H1 (cell line): ENCODE data around the gene INPPL1. TPM values are rescaled to one million over a fixed set of nuclear protein-coding genes. Genes with fewer than 3 reads are reported as not detected.

Experiments
- CTCF ChIA-PET: fragments of 300-600 bp; sonication (Branson Sonifier 250); formaldehyde crosslinking; loops from one replicate; lab custom pipeline; 2021; ENCODE audit not compliant: partially characterized antibody; lab: Charles Lee
- POLR2A ChIA-PET: fragments of 300-600 bp; sonication (Branson Sonifier 250); formaldehyde crosslinking; loops from one replicate; lab custom pipeline; 2021; ENCODE audit warnings: inconsistent platforms; ENCODE audit not compliant: partially characterized antibody; lab: Charles Lee
- DNase-seq, 2 experiments: peaks; one replicate each; pipeline versions ENCODE4 v3.0.0 to v3.0.0-alpha.2; 2010 to 2022; ENCODE audit warnings: low spot score in 2 of 2, low read depth in 1 of 2, mixed read lengths in 1 of 2
- FAIRE-seq: peaks from 2 replicates; lab custom pipeline; 2011; peaks lifted over from hg19 to GRCh38; lab: Jason Lieb, UNC
- H2AFZ ChIP-seq: 2 replicates; pipeline ENCODE4 v1.8.1; 2012; ENCODE audit warnings: low read length, inconsistent platforms
- H2AK5ac ChIP-seq: 2 replicates; pipeline ENCODE4 v1.6.1; 2013; ENCODE audit warnings: low read depth, low read length
- H2BK120ac ChIP-seq: replicated peaks from 2 replicates; pipeline ENCODE3; 2013; ENCODE audit warnings: low read depth, low read length, inconsistent platforms
- H2BK12ac ChIP-seq: 2 replicates; pipeline ENCODE4 v1.6.1; 2013; ENCODE audit warnings: low read depth, low read length
- H2BK15ac ChIP-seq: 2 replicates; pipeline ENCODE4 v1.6.1; 2013; ENCODE audit warnings: low read length
- H2BK20ac ChIP-seq: 2 replicates; pipeline ENCODE4 v1.6.1; 2013; ENCODE audit warnings: low read length
- H2BK5ac ChIP-seq: 2 replicates; pipeline ENCODE4 v1.6.1; 2013; ENCODE audit warnings: low read depth, low read length
- H3K14ac ChIP-seq: 2 replicates; pipeline ENCODE4 v1.6.1; 2013; ENCODE audit warnings: inconsistent platforms; ENCODE audit not compliant: insufficient read length
- H3K18ac ChIP-seq: 2 replicates; pipeline ENCODE4 v1.6.1; 2013; ENCODE audit warnings: low read length; ENCODE audit errors: extremely low read depth
- H3K23ac ChIP-seq: 2 replicates; pipeline ENCODE4 v1.6.1; 2013; ENCODE audit warnings: inconsistent platforms; ENCODE audit not compliant: insufficient read length
- H3K23me2 ChIP-seq: 2 replicates; pipeline ENCODE4 v1.6.1; 2013; ENCODE audit warnings: low read depth, low read length
- H3K27ac ChIP-seq: 2 replicates; pipeline ENCODE4 v1.6.1; 2011; ENCODE audit warnings: low read depth, low read length, inconsistent platforms
- H3K27me3 ChIP-seq, 4 experiments: replicated peaks in 1 of 4; 1 replicate in 1 of 4; 2 replicates in 3 of 4; pipeline versions ENCODE4 v1.6.1 to v1.8.1; 2011 to 2013; ENCODE audit warnings: low read length in 3 of 4, mild to moderate bottlenecking in 3 of 4, inconsistent platforms in 2 of 4, mixed read lengths in 2 of 4, moderate library complexity in 1 of 4; ENCODE audit not compliant: control insufficient read depth in 3 of 4, insufficient read depth in 3 of 4; ENCODE audit errors: extremely low read depth in 1 of 4
- H3K36me3 ChIP-seq, 4 experiments: 2 replicates each; pipeline versions ENCODE4 v1.6.1 to v1.8.1; 2011 to 2013; ENCODE audit warnings: mild to moderate bottlenecking in 4 of 4, low read length in 3 of 4, moderate library complexity in 2 of 4, control low read depth in 1 of 4, inconsistent platforms in 1 of 4; ENCODE audit not compliant: insufficient read depth in 4 of 4, control insufficient read depth in 2 of 4
- H3K4ac ChIP-seq: replicated peaks from 2 replicates; pipeline ENCODE3; 2013; ENCODE audit warnings: low read length, low read depth, mixed read lengths, inconsistent platforms; ENCODE audit not compliant: insufficient read length
- H3K4me1 ChIP-seq, 4 experiments: replicated peaks in 1 of 4; 1 replicate in 1 of 4; 2 replicates in 3 of 4; pipeline versions ENCODE4 v1.6.1 to v1.8.1; 2011 to 2013; ENCODE audit warnings: low read length in 3 of 4, inconsistent platforms in 2 of 4, mixed read lengths in 1 of 4; ENCODE audit not compliant: insufficient read depth in 4 of 4, control insufficient read depth in 3 of 4
- H3K4me2 ChIP-seq, 2 experiments: 2 replicates each; pipeline versions ENCODE4 v1.6.1 to v1.8.1; 2011 to 2013; ENCODE audit warnings: low read depth in 2 of 2, low read length in 2 of 2, control low read depth in 1 of 2, inconsistent platforms in 1 of 2, mild to moderate bottlenecking in 1 of 2; ENCODE audit not compliant: insufficient read depth in 1 of 2
- H3K4me3 ChIP-seq, 4 experiments: fragments of 200-600, 300-600 bp in 1 of 4; sonication (generic), shearing (Covaris generic), sonication (Bioruptor Twin) in 1 of 4; 2 replicates each; pipeline versions ENCODE4 v1.5.1 to v1.8.1; 2011 to 2016; ENCODE audit warnings: low read length in 4 of 4, low read depth in 3 of 4, control low read depth in 2 of 4, inconsistent platforms in 2 of 4, mild to moderate bottlenecking in 2 of 4, mixed read lengths in 1 of 4, moderate library complexity in 1 of 4; ENCODE audit not compliant: insufficient read depth in 2 of 4; ENCODE audit errors: extremely low read depth in 1 of 4
- H3K56ac ChIP-seq: replicated peaks from 2 replicates; pipeline ENCODE3; 2013; ENCODE audit warnings: low read depth, mild to moderate bottlenecking, mixed read lengths, low read length, inconsistent platforms; ENCODE audit not compliant: insufficient read length
- H3K79me1 ChIP-seq: 2 replicates; pipeline ENCODE4 v1.6.1; 2013; ENCODE audit warnings: low read depth, low read length, control low read depth
- H3K79me2 ChIP-seq, 2 experiments: 2 replicates each; pipeline versions ENCODE4 v1.6.1 to v1.8.1; 2012 to 2013; ENCODE audit warnings: low read length in 2 of 2, mild to moderate bottlenecking in 2 of 2, inconsistent platforms in 1 of 2; ENCODE audit not compliant: insufficient read depth in 2 of 2, control insufficient read depth in 1 of 2
- H3K9ac ChIP-seq, 4 experiments: replicated peaks in 1 of 4; 1 replicate in 1 of 4; 2 replicates in 3 of 4; pipeline versions ENCODE4 v1.6.1 to v1.8.1; 2011 to 2013; ENCODE audit warnings: low read depth in 3 of 4, low read length in 3 of 4, control low read depth in 2 of 4, mild to moderate bottlenecking in 2 of 4, moderate library complexity in 2 of 4, inconsistent platforms in 1 of 4; ENCODE audit errors: extremely low read depth in 1 of 4
- H3K9me3 ChIP-seq, 2 experiments: 2 replicates each; pipeline versions ENCODE4 v1.6.1 to v1.8.1; 2012 to 2013; ENCODE audit warnings: mild to moderate bottlenecking in 2 of 2, moderate library complexity in 2 of 2, control low read depth in 1 of 2, inconsistent platforms in 1 of 2, low read depth in 1 of 2, low read length in 1 of 2, mixed read lengths in 1 of 2; ENCODE audit not compliant: insufficient read depth in 2 of 2
- H4K20me1 ChIP-seq, 2 experiments: replicated peaks in 1 of 2; 2 replicates each; pipeline versions ENCODE3 to v1.8.1; 2011 to 2013; ENCODE audit warnings: inconsistent platforms in 2 of 2, low read length in 2 of 2, mild to moderate bottlenecking in 1 of 2; ENCODE audit not compliant: insufficient read depth in 2 of 2, control insufficient read depth in 1 of 2
- H4K5ac ChIP-seq: 2 replicates; pipeline ENCODE4 v1.6.1; 2013; ENCODE audit warnings: low read length, low read depth, mixed read lengths, inconsistent platforms; ENCODE audit not compliant: insufficient read length
- H4K8ac ChIP-seq: 2 replicates; pipeline ENCODE4 v1.8.0; 2013; ENCODE audit warnings: mild to moderate bottlenecking, moderate library complexity, low read length, inconsistent platforms; ENCODE audit not compliant: insufficient read depth; ENCODE audit errors: extremely low read depth
- H4K91ac ChIP-seq: replicated peaks from 2 replicates; pipeline ENCODE3; 2013; ENCODE audit warnings: low read length, mixed read lengths, inconsistent platforms; ENCODE audit not compliant: insufficient read length
- EP300 ChIP-seq, 2 experiments: IDR thresholded peaks; 1 replicate in 1 of 2; 2 replicates in 1 of 2; pipeline ENCODE4 v1.6.1; 2011 to 2012; ENCODE audit warnings: low read depth in 2 of 2, low read length in 2 of 2, mild to moderate bottlenecking in 2 of 2, borderline replicate concordance in 1 of 2, inconsistent platforms in 1 of 2, moderate library complexity in 1 of 2
- RNF2 ChIP-seq: fragments of 200-900, 300-1000 bp; sonication (generic); IDR thresholded peaks from 2 replicates; pipeline ENCODE4 v1.7.1; 2016; ENCODE audit warnings: borderline replicate concordance, low read depth, mild to moderate bottlenecking, antibody characterized with exemption, low read length; ENCODE audit not compliant: poor library complexity, severe bottlenecking; ENCODE audit errors: missing control alignments
- WGBS, 2 experiments: shearing (Covaris generic) in 1 of 2; methylation state at CpG; one replicate each; pipeline versions ENCODE4 v1.1.6 to v1.1.7; 2013 to 2015; ENCODE audit warnings: low lambda C conversion rate in 2 of 2, mixed read lengths in 2 of 2, inconsistent platforms in 1 of 2, low coverage in 1 of 2, missing lambda C conversion rate in 1 of 2; ENCODE audit not compliant: insufficient replicate concordance in 2 of 2, insufficient coverage in 1 of 2, insufficient read length in 1 of 2; ENCODE audit errors: extremely low coverage in 1 of 2, missing lambda C conversion rate in 1 of 2; 5-methylcytosine and 5-hydroxymethylcytosine counted together
- polyA plus RNA-seq, 7 experiments: library from polyadenylated mRNA; depleted of rRNA in 3 of 7; stranded (reverse) in 5 of 7; unstranded in 2 of 7; fragments of >200 nt in 5 of 7; fragments of 200-250 nt in 2 of 7; gene quantifications; 1 replicate in 5 of 7; 2 replicates in 1 of 7; 4 replicates in 1 of 7; pipeline versions ENCODE4 v1.2.1 to v1.2.3, GENCODE V29; 2011 to 2013; ENCODE audit warnings: missing spikeins in 2 of 7, mixed read lengths in 2 of 7
- total RNA-seq: library from RNA; stranded (reverse); fragmentation: NEBNext Ultra II Directional; extraction: Animal tissue kit (Norgen Biotek cat#: 25700); gene quantifications from 2 replicates; pipeline ENCODE4 v1.2.1, GENCODE V29; 2021

INPPL1 gene
- total and polyA plus RNA-seq, 2 of the 8 experiments (the other 6 are each of a cell fraction or from before 2014, with no cell fraction given) = 54.5 to 79.5 TPM

DNA sequence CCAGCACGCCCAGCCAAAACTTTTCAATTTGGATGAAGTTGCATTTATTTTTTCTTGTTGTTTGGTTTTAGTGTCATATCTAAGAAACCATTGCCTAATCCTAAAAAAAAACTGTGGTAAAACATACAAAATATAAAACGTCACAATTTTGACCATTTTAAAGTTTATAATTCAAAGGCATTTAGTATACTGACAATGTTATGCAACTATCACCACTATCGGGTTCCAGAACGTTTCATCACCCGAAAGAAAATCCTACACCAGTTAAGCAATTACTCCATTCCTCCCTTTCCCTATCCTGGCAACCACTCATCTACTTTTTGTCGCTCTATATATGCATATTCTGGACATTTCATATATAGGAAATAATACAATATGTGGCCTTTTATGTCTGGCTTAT lies 49.9 kb downstream of the INPPL1 start:
- Histone ChIP-seq H2BK12ac (no peak overlapping the region), H3K9ac (no peak overlapping the region), H2BK120ac (no peak overlapping the region), H3K56ac (no peak overlapping the region), H3K23ac (no peak overlapping the region), H3K4me2 (no peak overlapping the region), H4K5ac (no peak overlapping the region), H2AFZ (no peak overlapping the region), H3K4me3 (no peak overlapping the region), H3K79me2 (no peaks in the 10 kb centered on the region), H2BK5ac (no peak overlapping the region), H2AK5ac (no peak overlapping the region), H3K4ac (no peak overlapping the region), H3K14ac (no peak overlapping the region), H3K27me3 (no peaks in the 10 kb centered on the region), H3K27ac (no peak overlapping the region), H3K79me1 (no peaks in the 10 kb centered on the region), H3K4me1 (no peaks in the 10 kb centered on the region), H4K20me1 (no peaks in the 10 kb centered on the region), H2BK20ac (no peak overlapping the region), H3K36me3 (no peaks in the 10 kb centered on the region), H3K9me3 (no peaks in the 10 kb centered on the region), H3K23me2 (no peaks in the 10 kb centered on the region), H4K91ac (no peak overlapping the region), H2BK15ac (no peak overlapping the region), H4K8ac (no peak overlapping the region), H3K18ac (no peak overlapping the region)
- POLR2A ChIA-PET = no interaction called here
- 90% methylated on average over 6 of the region's 6 CpGs; no CpG with 5 or more reads in 1 of the 2 experiments for WGBS, 2 experiments
- CTCF ChIA-PET = no interaction called here
- DNase-seq (no peak), FAIRE-seq (no peak)
- no peak for TF ChIP-seq RNF2
- no peak for TF ChIP-seq EP300 (IDR thresholded peaks at IDR 0.05; ENCODE audit: borderline replicate concordance in 1 of 2, low read depth in 2 of 2, low read length in 2 of 2)
